NCI-H1417 treated with DMSO at 0.1 percent for 48 hours (cell line): ENCODE data around the gene RSPO1.

Source experiments
- DNase-seq: peaks from one replicate; lab custom pipeline; 2025; lab: John Stamatoyannopoulos, UW

The RSPO1 gene

GRCh38 chr1:37656026-37656425, 21.3 kb upstream of the RSPO1 start:
- DNase-seq, result no peak

GRCh38 chr1:37655274-37655673, 20.6 kb upstream of the RSPO1 start:
- no peak for DNase-seq

- no peak for DNase-seq
Measured at GRCh38 chr1:37653906-37654305, 19.2 kb upstream of the RSPO1 start.

GRCh38 chr1:37652976-37653375, 18.3 kb upstream of the RSPO1 start:
- DNase-seq, result no peak

- DNase-seq, result no peak
Measured at GRCh38 chr1:37651803-37652202, 17.1 kb upstream of the RSPO1 start.

GRCh38 chr1:37650721-37651120, 16.0 kb upstream of the RSPO1 start:
- DNase-seq, result no peak

GRCh38 chr1:37650173-37650572, 15.5 kb upstream of the RSPO1 start:
- no peak for DNase-seq

GRCh38 chr1:37647281-37647680, 12.6 kb upstream of the RSPO1 start:
- DNase-seq, result no peak

GRCh38 chr1:37641059-37641458, 6.4 kb upstream of the RSPO1 start:
- no peak for DNase-seq

- no peak for DNase-seq
Measured at GRCh38 chr1:37636435-37636834, 1.7 kb upstream of the RSPO1 start.

GRCh38 chr1:37634992-37635902, 555 bp upstream of the RSPO1 start:
- DNase-seq, result no peak

- DNase-seq, result no peak
Measured at GRCh38 chr1:37633938-37634243, 801 bp downstream of the RSPO1 start.

GRCh38 chr1:37633040-37633937, 1.4 kb downstream of the RSPO1 start:
- no peak for DNase-seq

- no peak for DNase-seq
Measured at GRCh38 chr1:37631036-37631435, 3.7 kb downstream of the RSPO1 start.

- DNase-seq, result no peak
Measured at GRCh38 chr1:37630426-37631028, 4.2 kb downstream of the RSPO1 start.

- DNase-seq, result no peak
Measured at GRCh38 chr1:37629726-37630425, 4.8 kb downstream of the RSPO1 start.

- no peak for DNase-seq
Measured at GRCh38 chr1:37629008-37629407, 5.7 kb downstream of the RSPO1 start.

GRCh38 chr1:37628026-37628556, 6.6 kb downstream of the RSPO1 start:
- no peak for DNase-seq

- no peak for DNase-seq
Measured at GRCh38 chr1:37622131-37622530, 12.6 kb downstream of the RSPO1 start.

- DNase-seq, result no peak
Measured at GRCh38 chr1:37621326-37621870, 13.3 kb downstream of the RSPO1 start.

- DNase-seq, result no peak
Measured at GRCh38 chr1:37620707-37621106, 14.0 kb downstream of the RSPO1 start.

GRCh38 chr1:37616330-37616729, 18.4 kb downstream of the RSPO1 start:
- DNase-seq, result no peak
